Panc1 (cell line): ENCODE results near the gene ORMDL2. TPM values are rescaled to one million over a fixed set of nuclear protein-coding genes. Genes with fewer than 3 reads are reported as not detected.

Source experiments
- ATAC-seq: fragments of 200-7000 bp; cut with Tn5 transposase; 2 replicates; pipeline ENCODE4 v1.9.1; 2020; ENCODE audit warnings: mild to moderate bottlenecking, moderate library complexity
- BruUV-seq: library from RNA; stranded (reverse); fragments of 400-500 nt; replicated peaks from 2 replicates; lab custom pipeline; 2021; lab: Mats Ljungman, UMichigan
- CTCF ChIA-PET: fragments of 300-600 bp; sonication (Branson Sonifier 250); formaldehyde crosslinking; loops from one replicate; lab custom pipeline; 2022; ENCODE audit warnings: antibody characterized with exemption; lab: Charles Lee
- POLR2A ChIA-PET: fragments of 300-600 bp; sonication (Branson Sonifier 250); formaldehyde crosslinking; loops from one replicate; lab custom pipeline; 2022; ENCODE audit warnings: antibody characterized with exemption; lab: Charles Lee
- DNase-seq: peaks from one replicate; pipeline ENCODE4 v3.0.0-alpha.2; 2010; ENCODE audit warnings: low read depth, low spot score
- H3K27ac ChIP-seq: 2 replicates; pipeline ENCODE4 v1.5.1; 2011; ENCODE audit warnings: mild to moderate bottlenecking, low read length, inconsistent platforms
- H3K27me3 ChIP-seq: fragments of 200-500 bp; sonication (Bioruptor generic); 2 replicates; pipeline ENCODE4 v1.6.0; 2014; ENCODE audit warnings: low read length, inconsistent platforms; ENCODE audit not compliant: control insufficient read depth, insufficient read depth
- H3K36me3 ChIP-seq: fragments of 200-500 bp; sonication (Bioruptor generic); 2 replicates; pipeline ENCODE4 v1.5.1; 2014; ENCODE audit warnings: inconsistent platforms, mild to moderate bottlenecking, low read length, moderate library complexity; ENCODE audit not compliant: control insufficient read depth, insufficient read depth
- H3K4me1 ChIP-seq: 2 replicates; pipeline ENCODE4 v1.5.1; 2011; ENCODE audit warnings: inconsistent platforms, mild to moderate bottlenecking, low read length, moderate library complexity; ENCODE audit not compliant: control insufficient read depth, insufficient read depth
- H3K4me3 ChIP-seq, 2 experiments: 2 replicates each; pipeline ENCODE4 v1.5.1; 2011 to 2012; ENCODE audit warnings: low read depth in 2 of 2, low read length in 2 of 2, mild to moderate bottlenecking in 2 of 2, inconsistent platforms in 1 of 2, moderate library complexity in 1 of 2
- H3K9me3 ChIP-seq: fragments of 200-500 bp; sonication (Bioruptor generic); 2 replicates; pipeline ENCODE4 v1.5.1; 2014; ENCODE audit warnings: low read depth, mild to moderate bottlenecking, inconsistent platforms, low read length, moderate library complexity; ENCODE audit not compliant: control insufficient read depth, insufficient read depth
- POLR2AphosphoS5 ChIP-seq: IDR thresholded peaks from 2 replicates; pipeline ENCODE4 v1.6.1; 2012; ENCODE audit warnings: mild to moderate bottlenecking, low read depth, low read length, moderate library complexity
- REST ChIP-seq, 2 experiments: IDR thresholded peaks; 2 replicates each; pipeline ENCODE4 v1.6.1; 2011 to 2012; ENCODE audit warnings: low read depth in 2 of 2, control low read depth in 1 of 2, low read length in 1 of 2, mild to moderate bottlenecking in 1 of 2, moderate library complexity in 1 of 2; ENCODE audit not compliant: insufficient read depth in 1 of 2
- SIN3A ChIP-seq: IDR thresholded peaks from 2 replicates; pipeline ENCODE4 v1.6.1; 2012; ENCODE audit warnings: low read depth, mild to moderate bottlenecking, low read length, moderate library complexity, borderline replicate concordance; ENCODE audit not compliant: insufficient read depth
- TCF7L2 ChIP-seq: IDR thresholded peaks from 2 replicates; pipeline ENCODE4 v1.6.1; 2011; ENCODE audit warnings: mild to moderate bottlenecking, low read depth, low read length, inconsistent platforms
- in situ Hi-C: cut with HindIII; loops from 2 replicates; pipeline ENCODE4 v1.10.0; 2016; ENCODE audit warnings: low sequenced_read_pairs, low pct_unique_long_range_greater_than_20kb
- intact Hi-C: fragments of 100-400 bp; cut with micrococcal nuclease; formaldehyde crosslinking; loops from one replicate; pipeline ENCODE4 v1.10.0; 2022; ENCODE audit not compliant: unreplicated experiment
- total RNA-seq: library from RNA; stranded (reverse); gene quantifications from one replicate; pipeline ENCODE4 v1.2.1, GENCODE V29; 2021; ENCODE audit not compliant: unreplicated experiment
- TF ChIP-seq, protein P1 (sequence below): fragments of 450-650 bp; IDR thresholded peaks from 2 replicates; pipeline ENCODE4 v1.5.1; 2017; ENCODE audit warnings: mild to moderate bottlenecking

The ORMDL2 gene
- total RNA-seq, 1 experiment from 2014 or later, result 59.6 TPM

- Histone ChIP-seq H3K4me1 (0 out of 2 replicates have a peak, but pooled peaks cover 3% of the 10 kb centered on the region), H3K27me3 (no peaks in the 10 kb centered on the region), H3K9me3 (no peaks in the 10 kb centered on the region), H3K4me3 (no peak overlapping the region), H3K27ac (no peak overlapping the region), H3K36me3 (peaks cover 45% of the 10 kb centered on the region)
- TF ChIP-seq REST (IDR thresholded peaks at IDR 0.05; ENCODE audit: insufficient read depth in 1 of 2, low read depth in 2 of 2, low read length in 1 of 2), result no peak
- no peak for TF ChIP-seq TCF7L2
- TF ChIP-seq SIN3A, result no peak
- TF ChIP-seq, protein P1, sequence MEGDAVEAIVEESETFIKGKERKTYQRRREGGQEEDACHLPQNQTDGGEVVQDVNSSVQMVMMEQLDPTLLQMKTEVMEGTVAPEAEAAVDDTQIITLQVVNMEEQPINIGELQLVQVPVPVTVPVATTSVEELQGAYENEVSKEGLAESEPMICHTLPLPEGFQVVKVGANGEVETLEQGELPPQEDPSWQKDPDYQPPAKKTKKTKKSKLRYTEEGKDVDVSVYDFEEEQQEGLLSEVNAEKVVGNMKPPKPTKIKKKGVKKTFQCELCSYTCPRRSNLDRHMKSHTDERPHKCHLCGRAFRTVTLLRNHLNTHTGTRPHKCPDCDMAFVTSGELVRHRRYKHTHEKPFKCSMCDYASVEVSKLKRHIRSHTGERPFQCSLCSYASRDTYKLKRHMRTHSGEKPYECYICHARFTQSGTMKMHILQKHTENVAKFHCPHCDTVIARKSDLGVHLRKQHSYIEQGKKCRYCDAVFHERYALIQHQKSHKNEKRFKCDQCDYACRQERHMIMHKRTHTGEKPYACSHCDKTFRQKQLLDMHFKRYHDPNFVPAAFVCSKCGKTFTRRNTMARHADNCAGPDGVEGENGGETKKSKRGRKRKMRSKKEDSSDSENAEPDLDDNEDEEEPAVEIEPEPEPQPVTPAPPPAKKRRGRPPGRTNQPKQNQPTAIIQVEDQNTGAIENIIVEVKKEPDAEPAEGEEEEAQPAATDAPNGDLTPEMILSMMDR, result no peak
- no peak for TF ChIP-seq POLR2AphosphoS5
- ATAC-seq, result no peak
- ChIA-PET POLR2A (no interaction called here), CTCF (no interaction called here)
- in situ Hi-C loops, result no loop called here
- intact Hi-C loops, result loop anchor here (2.0 kb wide), 1 partner anchor 57 kb away; no protein-coding TSS in a partner anchor
- BruUV-seq, result no TSS peak
- no peak for DNase-seq
Measured at GRCh38 chr12:55795950-55796349, 21.9 kb upstream of the ORMDL2 start.

DNA sequence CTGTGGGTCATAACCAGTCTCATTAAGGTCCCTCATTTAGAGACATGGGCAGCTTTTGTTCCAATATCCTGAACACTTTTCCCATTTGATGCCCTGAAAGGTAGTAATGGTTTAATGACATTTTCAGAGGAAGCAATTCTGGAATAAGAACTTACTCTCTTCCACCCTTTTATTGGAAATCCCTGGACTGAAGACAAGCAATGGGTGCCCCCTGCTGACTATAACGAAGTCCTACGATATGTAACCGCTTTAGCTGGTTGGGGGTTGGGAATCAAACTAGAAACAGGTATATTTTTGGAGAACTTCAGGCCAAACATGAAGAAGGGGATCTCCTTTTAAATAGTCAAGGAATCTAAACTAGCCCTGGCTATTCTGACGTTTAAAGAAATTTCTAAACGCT, 20.8 kb upstream of the ORMDL2 start:
- H3K27me3 ChIP-seq, result no peaks in the 10 kb centered on the region
- H3K9me3 ChIP-seq, result no peaks in the 10 kb centered on the region
- H3K4me1 ChIP-seq, result 0 out of 2 replicates have a peak, but pooled peaks cover 3% of the 10 kb centered on the region
- peaks cover 48% of the 10 kb centered on the region for H3K36me3 ChIP-seq
- no peak; the same call in 1 of the 2 replicates for ATAC-seq
- TSS peak; percentile 23 for BruUV-seq
- intact Hi-C loops (loop anchor here (2.0 kb wide), 1 partner anchor 58 kb away; no protein-coding TSS in a partner anchor), in situ Hi-C loops (no loop called here)
- DNase-seq, result no peak
- H3K4me3 ChIP-seq, result no peak overlapping the region
- POLR2A ChIA-PET, result interaction anchor here (0.7 kb wide), 1 partner anchor 21 kb away, joined by 3 read pairs; the partner anchor contains the start of gene ORMDL2
- H3K27ac ChIP-seq, result no peak overlapping the region
- CTCF ChIA-PET, result interaction anchor here (1.4 kb wide), 1 partner anchor 58 kb away, joined by 7 read pairs; no protein-coding TSS in a partner anchor
- TF ChIP-seq POLR2AphosphoS5 (no peak), REST (IDR thresholded peaks at IDR 0.05; ENCODE audit: insufficient read depth in 1 of 2, low read depth in 2 of 2, low read length in 1 of 2) (no peak), SIN3A (no peak), TCF7L2 (no peak)
- TF ChIP-seq, protein P1, result peak; percentile 68
